ENCODE data around the gene CCDC142. TPM values are rescaled to one million over a fixed set of nuclear protein-coding genes. Genes with fewer than 3 reads are reported as not detected.

CCDC142 gene
- polyA plus RNA-seq, 1 of the 3 experiments (the other 2 are of a cell fraction): 8.7 TPM

GRCh38 chr2:74441690-74442482 is 40.9 kb downstream of the CCDC142 start, which contains the start of gene RTKN:
RTKN (minus strand) TSS chr2:74441937; CDS start chr2:74441816, 121 bp downstream.
- Histone ChIP-seq H3K4me2 (peak within 1 kb of the TSS; percentile 97), H3K4me1 (ENCODE audit: control insufficient read depth in 1 of 2, insufficient read depth in 2 of 2, low read depth in 1 of 2, low read length in 1 of 2) (peaks cover 20 to 27% of the 10 kb centered on the region in 2 experiments; a peak in 3 of 4 replicates), H3K9me2 (no peaks in the 10 kb centered on the region), H3K9ac (peak within 1 kb of the TSS; percentile 77), H2AFZ (ENCODE audit: low read depth) (peak within 1 kb of the TSS; percentile 95), H3K27me3 (ENCODE audit: insufficient read depth) (no peaks in the 10 kb centered on the region), H3K9me3 (no peaks in the 10 kb centered on the region), H3F3A (replicated peaks; ENCODE audit: insufficient read depth) (peaks cover 6% of the 10 kb centered on the region), H3K4me3 (ENCODE audit: low read depth in 2 of 2, low read length in 1 of 2) (peak within 1 kb of the TSS; percentile 73 to 75), H3K36me3 (replicated peaks in 1 of 2; ENCODE audit: control insufficient read depth in 1 of 2, insufficient read depth in 2 of 2, low read length in 1 of 2) (no peaks in the 10 kb centered on the region), H3K79me2 (ENCODE audit: insufficient read depth) (peaks cover 30% of the 10 kb centered on the region), H4K20me1 (ENCODE audit: insufficient read depth) (no peaks in the 10 kb centered on the region), H3K27ac (ENCODE audit: low read depth in 2 of 2, low read length in 1 of 2) (peak within 1 kb of the TSS; percentile 64 to 98)
- TF ChIP-seq, protein P1, sequence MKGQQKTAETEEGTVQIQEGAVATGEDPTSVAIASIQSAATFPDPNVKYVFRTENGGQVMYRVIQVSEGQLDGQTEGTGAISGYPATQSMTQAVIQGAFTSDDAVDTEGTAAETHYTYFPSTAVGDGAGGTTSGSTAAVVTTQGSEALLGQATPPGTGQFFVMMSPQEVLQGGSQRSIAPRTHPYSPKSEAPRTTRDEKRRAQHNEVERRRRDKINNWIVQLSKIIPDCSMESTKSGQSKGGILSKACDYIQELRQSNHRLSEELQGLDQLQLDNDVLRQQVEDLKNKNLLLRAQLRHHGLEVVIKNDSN (IDR thresholded peaks at IDR 0.05; ENCODE audit: borderline replicate concordance, low read depth): no peak
- DNase-seq: no peak
- ChIA-PET CTCF (interaction anchor here (2.5 kb wide), 1 partner anchor 90 kb away, joined by 8 read pairs; no protein-coding TSS in a partner anchor), POLR2A (no interaction called here)
- WGBS (ENCODE audit: low lambda C conversion rate): 96% methylated on average over 65 of the region's 75 CpGs

GRCh38 chr2:74441170-74441689 is 41.6 kb downstream of the CCDC142 start:
- Histone ChIP-seq H3K27ac (ENCODE audit: low read depth in 2 of 2, low read length in 1 of 2) (peak overlapping the region; percentile 64 to 98), H3K4me3 (ENCODE audit: low read depth in 2 of 2, low read length in 1 of 2) (no peak overlapping the region; a peak in 1 of 4 replicates), H4K20me1 (ENCODE audit: insufficient read depth) (no peaks in the 10 kb centered on the region), H3K9ac (0 out of 2 replicates have a peak overlapping the region, but pooled peaks have one; percentile 77), H2AFZ (ENCODE audit: low read depth) (peak overlapping the region; percentile 95), H3F3A (replicated peaks; ENCODE audit: insufficient read depth) (peaks cover 6% of the 10 kb centered on the region), H3K36me3 (replicated peaks in 1 of 2; ENCODE audit: control insufficient read depth in 1 of 2, insufficient read depth in 2 of 2, low read length in 1 of 2) (no peaks in the 10 kb centered on the region), H3K9me2 (no peaks in the 10 kb centered on the region), H3K27me3 (ENCODE audit: insufficient read depth) (no peaks in the 10 kb centered on the region), H3K79me2 (ENCODE audit: insufficient read depth) (peaks cover 30% of the 10 kb centered on the region), H3K4me1 (ENCODE audit: control insufficient read depth in 1 of 2, insufficient read depth in 2 of 2, low read depth in 1 of 2, low read length in 1 of 2) (peaks cover 20 to 27% of the 10 kb centered on the region in 2 experiments; a peak in 3 of 4 replicates), H3K4me2 (peak overlapping the region; percentile 97; the same call in 1 of the 2 replicates), H3K9me3 (no peaks in the 10 kb centered on the region)
- no peak for TF ChIP-seq FOSL2 (IDR thresholded peaks at IDR 0.05; ENCODE audit: borderline replicate concordance, low read depth)
- no peak for TF ChIP-seq NFIC (IDR thresholded peaks at IDR 0.05; ENCODE audit: borderline replicate concordance)
- TF ChIP-seq YY1 (IDR thresholded peaks at IDR 0.05; ENCODE audit: low read depth): no peak
- no peak for TF ChIP-seq POLR2AphosphoS5 (IDR thresholded peaks at IDR 0.05; ENCODE audit: low read depth, low read length)
- no peak for TF ChIP-seq EP300 (IDR thresholded peaks at IDR 0.05; ENCODE audit: borderline replicate concordance in 1 of 2, low read depth in 1 of 2, low read length in 1 of 2)
- no peak for TF ChIP-seq ZBTB33 (IDR thresholded peaks at IDR 0.05; ENCODE audit: borderline replicate concordance, low read depth)
- TF ChIP-seq RXRA (IDR thresholded peaks at IDR 0.05; ENCODE audit: borderline replicate concordance, low read depth): no peak
- TF ChIP-seq, protein P1 (IDR thresholded peaks at IDR 0.05; ENCODE audit: borderline replicate concordance, low read depth): no peak
- TF ChIP-seq JUND (IDR thresholded peaks at IDR 0.05): no peak
- no peak for TF ChIP-seq GATA2 (CRISPR knock-in tag; IDR thresholded peaks at IDR 0.05)
- TF ChIP-seq FOXJ3 (CRISPR knock-in tag; IDR thresholded peaks at IDR 0.05): no peak
- no peak for TF ChIP-seq ELF1 (IDR thresholded peaks at IDR 0.05)
- TF ChIP-seq RFX5 (IDR thresholded peaks at IDR 0.05; ENCODE audit: low read length): no peak
- 96% methylated on average over 28 of the region's 33 CpGs for WGBS (ENCODE audit: low lambda C conversion rate)
- no peak for DNase-seq
- POLR2A ChIA-PET: interaction anchor here (1.2 to 3.0 kb wide), 5 partner anchors 13 to 51 kb away, joined by 3 to 27 read pairs (median 16); partner anchors contain the start of genes C2orf81, INO80B, MRPL53 and WBP1
- CTCF ChIA-PET: interaction anchor here (1.4 to 2.5 kb wide), 3 partner anchors 13 to 91 kb away, joined by 3 to 8 read pairs (median 8); partner anchors contain the start of gene INO80B

All from SK-N-SH (cell line).